HG03439 (cell line): ENCODE results near the gene SERINC3.
A peak's percentile ranks its signal among the peaks of the same experiment; 100 is the strongest.
"Not testable (repeated sequence)": the region's sequence is repeated elsewhere in the genome, so short reads cannot be mapped to it uniquely, and the experiment has no call there.

Experiments
- ATAC-seq: cut with Tn5 transposase; IDR thresholded peaks from one replicate; pipeline ENCODE4 v1.9.1; 2021; ENCODE audit warnings: mild to moderate bottlenecking, moderate library complexity; ENCODE audit not compliant: unreplicated experiment

The SERINC3 gene

GRCh38 chr20:44495257-44495656 lies 26.6 kb downstream of the SERINC3 start:
- no peak for ATAC-seq

GRCh38 chr20:44494681-44495080 lies 27.2 kb downstream of the SERINC3 start:
- ATAC-seq: no peak

GRCh38 chr20:44494266-44494665 lies 27.6 kb downstream of the SERINC3 start:
- no peak for ATAC-seq

- no peak for ATAC-seq
Measured at GRCh38 chr20:44491635-44492395, 30.1 kb downstream of the SERINC3 start.

GRCh38 chr20:44489931-44490330 lies 31.9 kb downstream of the SERINC3 start:
- ATAC-seq: no peak

GRCh38 chr20:44489223-44489622 lies 32.6 kb downstream of the SERINC3 start:
- no peak for ATAC-seq

GRCh38 chr20:44488551-44488950 lies 33.3 kb downstream of the SERINC3 start:
- no peak for ATAC-seq

- no peak for ATAC-seq
Measured at GRCh38 chr20:44485830-44486198, 36.1 kb downstream of the SERINC3 start.

- no peak for ATAC-seq
Measured at GRCh38 chr20:44485078-44485829, 36.6 kb downstream of the SERINC3 start.

GRCh38 chr20:44483112-44483511 lies 38.8 kb downstream of the SERINC3 start:
- ATAC-seq: no peak

GRCh38 chr20:44481719-44482416 lies 40.0 kb downstream of the SERINC3 start:
- no peak for ATAC-seq

GRCh38 chr20:44480097-44480496 lies 41.8 kb downstream of the SERINC3 start:
- no peak for ATAC-seq

- ATAC-seq: no peak
Measured at GRCh38 chr20:44479643-44480042, 42.2 kb downstream of the SERINC3 start.

- ATAC-seq: no peak
Measured at GRCh38 chr20:44478206-44478605, 43.7 kb downstream of the SERINC3 start.

GRCh38 chr20:44477151-44477550 lies 44.7 kb downstream of the SERINC3 start:
- no peak for ATAC-seq

GRCh38 chr20:44475694-44476560 lies 45.9 kb downstream of the SERINC3 start, which contains the start of gene TTPAL:
Gene TTPAL (plus strand): TSS chr20:44475874. CDS start chr20:44480000, 4,126 bp downstream.
- ATAC-seq: peak; percentile 86

GRCh38 chr20:44475372-44475693 lies 46.5 kb downstream of the SERINC3 start:
- no peak for ATAC-seq

GRCh38 chr20:44472283-44472682 lies 49.6 kb downstream of the SERINC3 start:
- not testable (repeated sequence) for ATAC-seq

- no peak for ATAC-seq
Measured at GRCh38 chr20:44471481-44471882, 50.4 kb downstream of the SERINC3 start.

- no peak for ATAC-seq
Measured at GRCh38 chr20:44470327-44470726, 51.5 kb downstream of the SERINC3 start.
